ENCODE results near the gene FHL2.

Gene FHL2

GRCh38 chr2:105376789-105377240, 22.0 kb downstream of the FHL2 start:
- no peak for DNase-seq

- DNase-seq: no peak
Measured at GRCh38 chr2:105376010-105376409, 22.8 kb downstream of the FHL2 start.

GRCh38 chr2:105375001-105375561, 23.8 kb downstream of the FHL2 start:
- DNase-seq: no peak

- peak; percentile 52 for DNase-seq
Measured at GRCh38 chr2:105373895-105374401, 24.9 kb downstream of the FHL2 start.

- no peak for DNase-seq
Measured at GRCh38 chr2:105373344-105373781, 25.5 kb downstream of the FHL2 start.

GRCh38 chr2:105371810-105372209, 27.0 kb downstream of the FHL2 start:
- no peak for DNase-seq

- no peak for DNase-seq
Measured at GRCh38 chr2:105371156-105371555, 27.7 kb downstream of the FHL2 start.

- peak; percentile 79 for DNase-seq
Measured at GRCh38 chr2:105369777-105370690, 28.8 kb downstream of the FHL2 start.

- DNase-seq: no peak
Measured at GRCh38 chr2:105368759-105369408, 30.0 kb downstream of the FHL2 start.

GRCh38 chr2:105365206-105365605, 33.6 kb downstream of the FHL2 start:
- no peak for DNase-seq

GRCh38 chr2:105364436-105365139, 34.3 kb downstream of the FHL2 start:
- no peak for DNase-seq

- DNase-seq: no peak
Measured at GRCh38 chr2:105362862-105363591, 35.8 kb downstream of the FHL2 start.

- DNase-seq: peak; percentile 5
Measured at GRCh38 chr2:105361102-105361889, 37.6 kb downstream of the FHL2 start.

GRCh38 chr2:105358593-105358992, 40.3 kb downstream of the FHL2 start:
- DNase-seq: no peak

GRCh38 chr2:105357122-105357521, 41.7 kb downstream of the FHL2 start:
- DNase-seq: no peak

GRCh38 chr2:105344704-105345345, 54.0 kb downstream of the FHL2 start:
- DNase-seq: peak; percentile 24

- DNase-seq: no peak
Measured at GRCh38 chr2:105339414-105339813, 59.4 kb downstream of the FHL2 start.

- no peak for DNase-seq
Measured at GRCh38 chr2:105338020-105338385, 60.8 kb downstream of the FHL2 start.

- peak; percentile 84 for DNase-seq
Measured at GRCh38 chr2:105337122-105338019, 61.5 kb downstream of the FHL2 start, which contains the start of gene C2orf49. Gene C2orf49, plus strand, starts transcription at chr2:105337540. Its CDS starts 48 bp downstream, at chr2:105337588.

- DNase-seq: no peak
Measured at GRCh38 chr2:105336786-105337121, 62.1 kb downstream of the FHL2 start.
